Measurements from ENCODE around the gene MAS1L.

DNA sequence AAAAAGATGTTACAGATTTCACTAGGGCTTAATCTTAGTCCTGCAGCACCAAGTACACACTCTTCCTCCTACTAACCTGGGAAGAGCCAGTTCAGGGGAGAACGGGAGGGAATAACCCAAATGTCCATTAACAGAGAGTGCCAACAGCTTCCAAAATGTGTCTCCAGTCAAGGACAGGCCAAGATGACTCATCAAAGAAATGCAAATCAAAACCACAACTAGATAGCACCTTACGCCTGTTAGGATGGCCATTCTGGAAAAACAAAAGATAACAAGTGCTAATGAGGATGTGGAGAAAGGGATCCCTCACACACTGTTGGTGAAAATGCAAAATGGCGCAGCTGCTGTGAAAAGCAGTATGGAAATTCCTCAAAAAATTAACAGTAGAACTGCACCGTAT is 3.8 kb upstream of the MAS1L start:
- TF ChIP-seq, protein P1, sequence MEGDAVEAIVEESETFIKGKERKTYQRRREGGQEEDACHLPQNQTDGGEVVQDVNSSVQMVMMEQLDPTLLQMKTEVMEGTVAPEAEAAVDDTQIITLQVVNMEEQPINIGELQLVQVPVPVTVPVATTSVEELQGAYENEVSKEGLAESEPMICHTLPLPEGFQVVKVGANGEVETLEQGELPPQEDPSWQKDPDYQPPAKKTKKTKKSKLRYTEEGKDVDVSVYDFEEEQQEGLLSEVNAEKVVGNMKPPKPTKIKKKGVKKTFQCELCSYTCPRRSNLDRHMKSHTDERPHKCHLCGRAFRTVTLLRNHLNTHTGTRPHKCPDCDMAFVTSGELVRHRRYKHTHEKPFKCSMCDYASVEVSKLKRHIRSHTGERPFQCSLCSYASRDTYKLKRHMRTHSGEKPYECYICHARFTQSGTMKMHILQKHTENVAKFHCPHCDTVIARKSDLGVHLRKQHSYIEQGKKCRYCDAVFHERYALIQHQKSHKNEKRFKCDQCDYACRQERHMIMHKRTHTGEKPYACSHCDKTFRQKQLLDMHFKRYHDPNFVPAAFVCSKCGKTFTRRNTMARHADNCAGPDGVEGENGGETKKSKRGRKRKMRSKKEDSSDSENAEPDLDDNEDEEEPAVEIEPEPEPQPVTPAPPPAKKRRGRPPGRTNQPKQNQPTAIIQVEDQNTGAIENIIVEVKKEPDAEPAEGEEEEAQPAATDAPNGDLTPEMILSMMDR (IDR thresholded peaks at IDR 0.05), result no peak
- TF ChIP-seq, protein P2, sequence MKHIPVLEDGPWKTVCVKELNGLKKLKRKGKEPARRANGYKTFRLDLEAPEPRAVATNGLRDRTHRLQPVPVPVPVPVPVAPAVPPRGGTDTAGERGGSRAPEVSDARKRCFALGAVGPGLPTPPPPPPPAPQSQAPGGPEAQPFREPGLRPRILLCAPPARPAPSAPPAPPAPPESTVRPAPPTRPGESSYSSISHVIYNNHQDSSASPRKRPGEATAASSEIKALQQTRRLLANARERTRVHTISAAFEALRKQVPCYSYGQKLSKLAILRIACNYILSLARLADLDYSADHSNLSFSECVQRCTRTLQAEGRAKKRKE (CRISPR knock-in tag; IDR thresholded peaks at IDR 0.05; ENCODE audit: low read depth), result no peak
- TF ChIP-seq, protein P3, sequence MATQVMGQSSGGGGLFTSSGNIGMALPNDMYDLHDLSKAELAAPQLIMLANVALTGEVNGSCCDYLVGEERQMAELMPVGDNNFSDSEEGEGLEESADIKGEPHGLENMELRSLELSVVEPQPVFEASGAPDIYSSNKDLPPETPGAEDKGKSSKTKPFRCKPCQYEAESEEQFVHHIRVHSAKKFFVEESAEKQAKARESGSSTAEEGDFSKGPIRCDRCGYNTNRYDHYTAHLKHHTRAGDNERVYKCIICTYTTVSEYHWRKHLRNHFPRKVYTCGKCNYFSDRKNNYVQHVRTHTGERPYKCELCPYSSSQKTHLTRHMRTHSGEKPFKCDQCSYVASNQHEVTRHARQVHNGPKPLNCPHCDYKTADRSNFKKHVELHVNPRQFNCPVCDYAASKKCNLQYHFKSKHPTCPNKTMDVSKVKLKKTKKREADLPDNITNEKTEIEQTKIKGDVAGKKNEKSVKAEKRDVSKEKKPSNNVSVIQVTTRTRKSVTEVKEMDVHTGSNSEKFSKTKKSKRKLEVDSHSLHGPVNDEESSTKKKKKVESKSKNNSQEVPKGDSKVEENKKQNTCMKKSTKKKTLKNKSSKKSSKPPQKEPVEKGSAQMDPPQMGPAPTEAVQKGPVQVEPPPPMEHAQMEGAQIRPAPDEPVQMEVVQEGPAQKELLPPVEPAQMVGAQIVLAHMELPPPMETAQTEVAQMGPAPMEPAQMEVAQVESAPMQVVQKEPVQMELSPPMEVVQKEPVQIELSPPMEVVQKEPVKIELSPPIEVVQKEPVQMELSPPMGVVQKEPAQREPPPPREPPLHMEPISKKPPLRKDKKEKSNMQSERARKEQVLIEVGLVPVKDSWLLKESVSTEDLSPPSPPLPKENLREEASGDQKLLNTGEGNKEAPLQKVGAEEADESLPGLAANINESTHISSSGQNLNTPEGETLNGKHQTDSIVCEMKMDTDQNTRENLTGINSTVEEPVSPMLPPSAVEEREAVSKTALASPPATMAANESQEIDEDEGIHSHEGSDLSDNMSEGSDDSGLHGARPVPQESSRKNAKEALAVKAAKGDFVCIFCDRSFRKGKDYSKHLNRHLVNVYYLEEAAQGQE (IDR thresholded peaks at IDR 0.05), result no peak
- TF ChIP-seq ZFP36 (IDR thresholded peaks at IDR 0.05; ENCODE audit: borderline replicate concordance, partially characterized antibody) (no peak), JUN (IDR thresholded peaks at IDR 0.05) (no peak), FOSL2 (IDR thresholded peaks at IDR 0.05) (no peak), FOSL2 (CRISPR knock-in tag; IDR thresholded peaks at IDR 0.05) (no peak), EP300 (IDR thresholded peaks at IDR 0.05) (no peak), TFCP2L1 (CRISPR knock-in tag; IDR thresholded peaks at IDR 0.05) (no peak), POLR2A (IDR thresholded peaks at IDR 0.05; ENCODE audit: low read length) (no peak), NR3C1 (IDR thresholded peaks at IDR 0.05) (no peak), KDM1A (IDR thresholded peaks at IDR 0.05; ENCODE audit: low read depth) (no peak)
- TF ChIP-seq, protein P4, sequence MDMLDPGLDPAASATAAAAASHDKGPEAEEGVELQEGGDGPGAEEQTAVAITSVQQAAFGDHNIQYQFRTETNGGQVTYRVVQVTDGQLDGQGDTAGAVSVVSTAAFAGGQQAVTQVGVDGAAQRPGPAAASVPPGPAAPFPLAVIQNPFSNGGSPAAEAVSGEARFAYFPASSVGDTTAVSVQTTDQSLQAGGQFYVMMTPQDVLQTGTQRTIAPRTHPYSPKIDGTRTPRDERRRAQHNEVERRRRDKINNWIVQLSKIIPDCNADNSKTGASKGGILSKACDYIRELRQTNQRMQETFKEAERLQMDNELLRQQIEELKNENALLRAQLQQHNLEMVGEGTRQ (IDR thresholded peaks at IDR 0.05), result no peak
- TF ChIP-seq, protein P5, sequence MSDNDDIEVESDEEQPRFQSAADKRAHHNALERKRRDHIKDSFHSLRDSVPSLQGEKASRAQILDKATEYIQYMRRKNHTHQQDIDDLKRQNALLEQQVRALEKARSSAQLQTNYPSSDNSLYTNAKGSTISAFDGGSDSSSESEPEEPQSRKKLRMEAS (IDR thresholded peaks at IDR 0.05), result no peak
- TF ChIP-seq, protein P6, sequence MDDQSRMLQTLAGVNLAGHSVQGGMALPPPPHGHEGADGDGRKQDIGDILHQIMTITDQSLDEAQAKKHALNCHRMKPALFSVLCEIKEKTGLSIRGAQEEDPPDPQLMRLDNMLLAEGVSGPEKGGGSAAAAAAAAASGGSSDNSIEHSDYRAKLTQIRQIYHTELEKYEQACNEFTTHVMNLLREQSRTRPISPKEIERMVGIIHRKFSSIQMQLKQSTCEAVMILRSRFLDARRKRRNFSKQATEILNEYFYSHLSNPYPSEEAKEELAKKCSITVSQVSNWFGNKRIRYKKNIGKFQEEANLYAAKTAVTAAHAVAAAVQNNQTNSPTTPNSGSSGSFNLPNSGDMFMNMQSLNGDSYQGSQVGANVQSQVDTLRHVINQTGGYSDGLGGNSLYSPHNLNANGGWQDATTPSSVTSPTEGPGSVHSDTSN (IDR thresholded peaks at IDR 0.05), result no peak

Measured in A549 (cell line).